ENCODE measurements around the gene ZBTB7C.

Gene ZBTB7C

GRCh38 chr18:48244530-48244929 lies 164.7 kb downstream of the ZBTB7C start:
- no peak for DNase-seq

GRCh38 chr18:48238636-48239035 lies 170.5 kb downstream of the ZBTB7C start:
- no peak for DNase-seq

GRCh38 chr18:48238206-48238605 lies 171.0 kb downstream of the ZBTB7C start:
- DNase-seq: no peak

GRCh38 chr18:48236822-48237221 lies 172.4 kb downstream of the ZBTB7C start:
- no peak for DNase-seq

- no peak for DNase-seq
These were observed 178.6 kb downstream of the ZBTB7C start for GRCh38 chr18:48230467-48231113.

- peak; percentile 2 for DNase-seq
These were observed 179.6 kb downstream of the ZBTB7C start for GRCh38 chr18:48229552-48229981.

GRCh38 chr18:48228841-48229240 lies 180.3 kb downstream of the ZBTB7C start:
- DNase-seq: peak; percentile 39

GRCh38 chr18:48228301-48228715 lies 180.9 kb downstream of the ZBTB7C start:
- DNase-seq: no peak

- DNase-seq: no peak
These were observed 182.0 kb downstream of the ZBTB7C start for GRCh38 chr18:48227206-48227605.

- DNase-seq: no peak
These were observed 182.8 kb downstream of the ZBTB7C start for GRCh38 chr18:48226401-48226800.

- peak; percentile 33 for DNase-seq
These were observed 187.1 kb downstream of the ZBTB7C start for GRCh38 chr18:48222118-48222517.

GRCh38 chr18:48219810-48220499 lies 189.2 kb downstream of the ZBTB7C start:
- no peak for DNase-seq

- no peak for DNase-seq
These were observed 190.0 kb downstream of the ZBTB7C start for GRCh38 chr18:48219037-48219809.

GRCh38 chr18:48218285-48219022 lies 190.7 kb downstream of the ZBTB7C start:
- DNase-seq: no peak

GRCh38 chr18:48217258-48218250 lies 191.6 kb downstream of the ZBTB7C start:
- DNase-seq: no peak

GRCh38 chr18:48216639-48217257 lies 192.4 kb downstream of the ZBTB7C start:
- DNase-seq: no peak

GRCh38 chr18:48215876-48216638 lies 193.1 kb downstream of the ZBTB7C start:
- DNase-seq: no peak

- no peak for DNase-seq
These were observed 195.4 kb downstream of the ZBTB7C start for GRCh38 chr18:48213791-48214190.

GRCh38 chr18:48208432-48209140 lies 200.6 kb downstream of the ZBTB7C start:
- peak; percentile 59 for DNase-seq

- DNase-seq: no peak
These were observed 201.4 kb downstream of the ZBTB7C start for GRCh38 chr18:48207733-48208132.

Measured in NCI-H1694 treated with DMSO at 0.1 percent for 48 hours (cell line).